ENCODE data around the gene BDH1. TPM values are rescaled to one million over a fixed set of nuclear protein-coding genes. Genes with fewer than 3 reads are reported as not detected.

Gene BDH1
- total RNA-seq, 1 donor = 5.2 TPM

DNA sequence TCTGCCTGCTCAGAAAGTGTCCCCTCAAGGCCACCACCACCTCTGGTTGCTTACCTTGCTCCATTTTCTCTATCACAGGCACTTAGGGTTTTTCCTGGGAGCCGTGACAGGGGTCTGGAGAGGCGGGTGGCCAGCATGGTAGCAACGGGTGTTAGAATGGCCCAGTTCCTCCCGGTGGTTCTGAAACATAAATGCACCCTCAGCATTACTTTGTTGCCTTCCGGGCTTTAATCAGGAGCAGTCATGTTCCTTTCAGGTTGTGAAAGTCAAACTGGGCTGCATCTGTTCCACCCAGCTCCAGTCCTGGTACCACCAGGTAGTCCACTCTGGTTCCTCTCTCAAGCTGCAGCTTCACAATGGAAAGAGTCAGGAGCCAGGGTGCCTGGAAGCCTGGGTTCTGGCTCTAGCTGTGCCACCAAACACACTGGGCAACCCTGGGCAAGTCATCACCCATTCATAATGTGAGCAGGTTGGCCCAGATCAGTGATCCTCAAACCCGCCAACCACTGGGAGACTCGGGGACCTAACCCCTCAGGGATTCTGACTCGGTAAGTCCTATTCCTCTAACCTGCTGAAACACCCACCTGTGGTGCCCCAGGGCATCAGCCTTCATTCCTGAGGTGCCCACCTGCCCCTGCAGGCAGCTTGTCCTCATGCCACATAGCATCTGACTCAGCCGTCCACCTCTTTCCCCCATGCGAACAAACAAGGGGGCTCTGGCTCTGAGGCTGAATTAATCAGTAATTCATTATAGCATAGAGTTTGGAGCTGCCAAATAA lies 9.3 kb downstream of the BDH1 start:
- H3K4me3 ChIP-seq (ENCODE audit: low read depth, low read length) = no peak overlapping the region
- no peak for DNase-seq (ENCODE audit: low read depth)
- no peak for TF ChIP-seq CTCF (IDR thresholded peaks at IDR 0.05; ENCODE audit: insufficient read depth, low read depth, low read length)

DNA sequence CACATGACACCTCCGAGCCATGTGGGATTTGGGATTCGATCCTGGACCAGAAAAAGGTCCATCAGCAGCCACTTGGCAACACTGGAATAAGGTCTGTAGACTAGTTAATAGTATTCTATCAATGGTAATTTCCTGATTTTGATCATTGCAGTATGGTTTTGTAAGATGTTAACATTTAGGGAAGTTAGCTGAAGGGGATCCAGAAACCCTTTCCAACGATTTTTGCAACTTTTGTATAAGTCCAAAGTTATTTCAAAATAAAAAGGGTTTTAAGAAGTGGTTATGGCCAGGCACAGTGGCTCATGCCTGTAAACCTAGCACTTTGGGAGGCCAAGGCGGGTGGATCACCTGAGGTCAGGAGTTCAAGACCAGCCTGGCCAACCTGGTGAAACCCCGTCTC lies 10.2 kb downstream of the BDH1 start:
- no peak for TF ChIP-seq CTCF (IDR thresholded peaks at IDR 0.05; ENCODE audit: insufficient read depth, low read depth, low read length)
- DNase-seq (ENCODE audit: low read depth) = no peak
- H3K4me3 ChIP-seq (ENCODE audit: low read depth, low read length) = no peak overlapping the region

- DNase-seq (ENCODE audit: low read depth) = no peak
- no peak for TF ChIP-seq CTCF (IDR thresholded peaks at IDR 0.05; ENCODE audit: insufficient read depth, low read depth, low read length)
- no peak overlapping the region for H3K4me3 ChIP-seq (ENCODE audit: low read depth, low read length)
These were observed 10.7 kb downstream of the BDH1 start for GRCh38 chr3:197545101-197545500.

- TF ChIP-seq CTCF (IDR thresholded peaks at IDR 0.05; ENCODE audit: insufficient read depth, low read depth, low read length) = no peak
- DNase-seq (ENCODE audit: low read depth) = no peak
- H3K4me3 ChIP-seq (ENCODE audit: low read depth, low read length) = no peak overlapping the region
These were observed 12.9 kb downstream of the BDH1 start for GRCh38 chr3:197542741-197543454.

DNA sequence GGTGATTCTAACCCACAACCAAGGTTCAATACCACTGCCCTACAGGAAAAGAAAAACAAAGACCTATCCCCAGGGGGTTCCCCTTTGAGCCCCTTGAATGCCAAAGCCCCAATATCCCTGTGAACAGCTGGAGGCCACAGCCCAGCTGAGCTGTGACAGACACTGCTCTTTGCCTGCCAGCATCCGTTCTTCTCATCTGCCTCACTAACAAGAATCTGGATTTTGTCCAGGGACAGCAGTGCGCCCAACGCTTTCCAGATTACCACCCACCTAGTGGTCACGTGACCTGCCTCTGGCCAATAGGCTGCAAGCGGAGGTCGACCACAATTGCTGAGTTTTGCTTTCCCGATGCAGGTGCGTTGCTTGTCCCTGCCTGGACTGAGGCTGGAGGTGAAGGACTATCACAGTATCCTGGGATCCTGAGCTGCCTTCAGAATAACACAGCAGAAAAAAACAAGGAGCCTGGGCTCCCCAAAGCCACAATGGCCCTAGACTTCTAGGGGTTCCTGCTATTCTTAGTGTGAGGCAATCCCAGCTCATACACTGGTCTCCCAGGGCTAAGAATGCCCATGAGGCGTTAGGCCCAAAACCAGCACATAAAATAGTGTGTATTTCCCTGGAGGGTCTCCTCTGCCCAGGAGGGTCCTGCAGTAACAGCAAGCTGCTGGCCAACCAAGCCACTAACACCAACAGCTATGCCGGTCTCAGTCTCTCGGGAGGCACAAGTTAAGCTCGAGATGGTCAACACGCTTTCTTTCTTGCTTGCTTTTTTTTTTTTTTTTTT lies 13.8 kb downstream of the BDH1 start:
- H3K4me3 ChIP-seq (ENCODE audit: low read depth, low read length) = no peak overlapping the region
- peak; percentile 60 for DNase-seq (ENCODE audit: low read depth)
- TF ChIP-seq CTCF (IDR thresholded peaks at IDR 0.05; ENCODE audit: insufficient read depth, low read depth, low read length) = no peak

DNA sequence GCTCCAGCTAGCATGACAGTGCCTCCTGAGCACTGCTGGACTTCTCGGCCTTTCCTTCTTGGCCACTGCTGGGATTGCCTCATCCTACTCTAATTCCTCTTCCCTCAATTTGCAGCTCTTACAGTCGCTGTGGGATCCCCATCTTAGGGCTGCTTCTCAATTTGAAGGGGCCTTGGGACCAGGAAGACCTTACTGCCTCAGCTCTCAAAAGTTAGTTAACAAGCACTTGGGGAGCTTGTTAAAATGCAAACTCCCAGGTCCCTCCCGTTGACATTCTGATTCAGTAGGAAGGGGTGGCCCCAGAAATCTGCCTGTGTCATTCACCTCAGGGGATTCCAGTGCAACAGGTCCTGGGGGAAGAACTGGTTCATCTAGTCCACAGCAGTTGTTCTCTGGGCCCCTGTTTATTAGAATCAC lies 14.8 kb downstream of the BDH1 start:
- H3K4me3 ChIP-seq (ENCODE audit: low read depth, low read length) = no peak overlapping the region
- DNase-seq (ENCODE audit: low read depth) = no peak
- TF ChIP-seq CTCF (IDR thresholded peaks at IDR 0.05; ENCODE audit: insufficient read depth, low read depth, low read length) = no peak
